GM19023 (cell line): ENCODE results near the gene NUFIP2.
"Not testable (repeated sequence)": the region's sequence is repeated elsewhere in the genome, so short reads cannot be mapped to it uniquely, and the experiment has no call there.

Experiments
- ATAC-seq: cut with Tn5 transposase; IDR thresholded peaks from one replicate; pipeline ENCODE4 v1.9.1; 2021; ENCODE audit warnings: mild to moderate bottlenecking, moderate library complexity; ENCODE audit not compliant: unreplicated experiment

The NUFIP2 gene

GRCh38 chr17:29283496-29283895, 10.5 kb downstream of the NUFIP2 start:
- no peak for ATAC-seq

GRCh38 chr17:29279397-29280070, 14.4 kb downstream of the NUFIP2 start:
- ATAC-seq: no peak

- no peak for ATAC-seq
Observed at GRCh38 chr17:29278692-29279091, 15.3 kb downstream of the NUFIP2 start.

- ATAC-seq: no peak
Observed at GRCh38 chr17:29273924-29274323, 20.0 kb downstream of the NUFIP2 start.

GRCh38 chr17:29271980-29272379, 22.0 kb downstream of the NUFIP2 start:
- ATAC-seq: not testable (repeated sequence)

DNA sequence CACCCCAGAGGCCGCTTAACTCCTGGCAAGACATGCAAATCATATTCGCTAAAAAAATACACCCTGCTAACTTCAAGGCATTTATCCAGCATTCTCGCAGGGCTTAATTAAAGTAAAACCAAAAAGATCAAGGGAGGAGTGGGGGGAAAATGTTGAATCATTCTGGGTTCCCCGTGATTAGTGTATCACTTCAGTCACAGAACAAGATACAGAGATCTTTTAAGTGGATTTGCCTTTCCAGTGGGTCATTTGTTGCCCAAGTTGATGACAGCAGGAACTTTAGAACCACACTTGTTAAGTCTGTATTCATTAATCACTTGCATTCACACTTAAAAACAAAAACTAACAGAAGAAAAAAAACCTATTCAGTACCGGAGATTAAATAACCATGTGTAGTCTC, 30.0 kb downstream of the NUFIP2 start:
- no peak for ATAC-seq

- ATAC-seq: no peak
Observed at GRCh38 chr17:29257756-29258155, 36.2 kb downstream of the NUFIP2 start.

GRCh38 chr17:29256735-29257466, 37.0 kb downstream of the NUFIP2 start:
- ATAC-seq: no peak

- ATAC-seq: no peak
Observed at GRCh38 chr17:29255926-29256522, 37.9 kb downstream of the NUFIP2 start.

DNA sequence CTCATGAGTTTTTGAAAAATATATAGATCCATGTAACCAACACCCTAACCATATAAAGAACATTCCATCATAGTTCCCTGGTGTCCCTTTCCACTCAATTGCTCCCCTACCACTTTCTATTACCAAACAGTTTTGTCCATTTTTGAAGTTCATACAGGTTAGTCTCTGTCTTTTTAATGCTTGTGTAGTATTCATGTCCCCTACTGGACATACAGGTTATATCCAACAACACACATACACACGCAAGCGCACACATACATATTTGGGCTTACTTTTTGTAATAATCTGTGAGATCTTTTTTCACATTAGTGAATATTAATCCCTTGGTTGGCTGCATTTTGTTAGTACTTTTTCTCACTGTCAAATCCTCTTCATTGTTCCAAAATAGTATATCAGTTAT, 40.9 kb downstream of the NUFIP2 start:
- no peak for ATAC-seq

DNA sequence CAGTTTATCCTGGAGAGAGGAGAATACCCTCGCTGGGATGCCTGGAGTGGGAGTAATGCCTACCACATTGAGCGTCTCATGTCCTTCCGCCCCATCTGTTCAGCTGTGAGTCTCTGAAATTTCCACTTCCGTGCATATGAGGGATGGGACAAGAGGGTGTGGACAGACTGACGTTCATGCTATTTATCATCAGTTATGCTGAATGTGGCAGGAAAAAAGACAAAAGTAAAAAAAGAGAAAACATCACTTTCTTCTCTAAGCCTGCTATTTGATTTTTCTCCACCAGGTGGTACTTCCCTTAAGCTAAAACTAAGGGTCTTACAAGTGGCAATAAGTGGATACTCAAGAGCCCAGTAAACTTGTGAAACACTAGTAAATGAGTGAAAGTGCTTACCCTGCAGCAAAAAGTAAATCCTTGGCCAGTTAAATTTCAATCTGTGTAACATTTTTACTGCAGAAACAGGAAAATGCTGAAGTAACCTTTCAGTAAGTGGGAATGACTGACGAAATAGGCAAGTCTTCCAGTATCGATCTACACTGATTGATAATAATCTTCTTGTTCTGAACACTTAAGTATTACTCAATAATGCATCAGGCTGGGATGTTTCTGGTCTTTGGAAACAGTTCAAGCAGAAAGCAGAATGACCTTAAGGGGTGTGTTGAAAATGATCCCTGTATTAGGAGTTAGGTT, 41.7 kb downstream of the NUFIP2 start:
- no peak for ATAC-seq

DNA sequence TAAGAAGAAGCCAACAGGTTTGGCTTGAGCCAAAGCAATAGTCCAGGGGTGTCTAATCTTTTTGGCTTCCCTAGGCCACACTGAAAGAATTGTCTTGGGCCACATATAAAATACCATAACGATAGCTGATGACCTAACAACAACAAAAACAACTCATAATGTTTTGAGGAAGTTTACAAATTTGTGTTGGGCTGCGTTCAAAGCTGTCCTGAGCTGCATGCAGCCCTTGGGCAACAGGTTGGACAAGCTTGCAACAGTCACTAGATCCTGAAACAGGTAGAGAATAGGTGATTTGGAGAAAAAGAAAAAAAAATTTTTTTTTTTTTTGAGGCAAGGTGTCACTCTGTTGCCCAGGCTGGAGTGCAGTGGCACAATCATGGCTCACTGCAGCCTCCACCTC, 42.8 kb downstream of the NUFIP2 start:
- no peak for ATAC-seq

- no peak for ATAC-seq
Observed at GRCh38 chr17:29250666-29251065, 43.3 kb downstream of the NUFIP2 start.

- ATAC-seq: no peak
Observed at GRCh38 chr17:29248845-29249244, 45.1 kb downstream of the NUFIP2 start.

DNA sequence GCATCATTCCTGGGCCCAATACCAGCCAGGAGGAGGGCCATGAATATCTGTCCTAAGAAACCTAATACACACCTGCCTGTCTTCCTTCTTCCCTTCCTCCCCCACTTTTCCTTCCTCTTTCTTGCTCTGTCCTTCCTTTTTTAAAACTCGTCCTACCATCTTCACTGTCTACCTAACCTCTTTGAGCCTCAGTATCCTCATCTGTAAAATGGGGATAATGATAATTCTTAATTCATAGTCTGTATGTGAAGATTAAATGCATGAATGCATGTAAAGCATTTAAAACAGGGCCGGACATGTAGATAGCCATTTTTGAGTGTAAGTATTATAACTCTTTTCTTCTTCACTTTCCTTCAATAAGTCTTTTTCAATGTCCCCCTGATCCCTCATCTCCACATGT, 46.7 kb downstream of the NUFIP2 start:
- ATAC-seq: no peak

DNA sequence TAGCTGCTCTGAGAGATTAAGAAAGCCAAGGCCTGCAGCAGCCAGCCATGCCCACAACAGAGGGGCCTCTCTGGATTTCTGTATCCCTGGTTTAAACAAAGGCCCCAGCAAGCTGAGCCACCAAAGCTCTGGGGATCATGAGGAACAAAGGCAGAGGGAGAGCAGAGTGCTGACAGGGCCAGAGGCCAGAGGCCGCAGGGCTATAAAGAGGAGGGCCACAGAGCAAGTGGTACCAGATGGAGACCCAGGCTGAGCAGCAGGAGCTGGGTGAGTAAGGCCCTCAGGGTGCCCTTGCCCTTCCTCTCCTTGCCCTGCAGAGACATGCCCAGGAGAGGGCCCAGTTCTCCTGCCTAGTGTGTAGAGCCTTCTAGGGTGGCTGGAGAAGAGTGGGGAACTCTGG, 47.3 kb downstream of the NUFIP2 start, which contains the start of gene CRYBA1:
TSS of gene CRYBA1 (plus strand) at position 232 of the 400 bp plus-strand sequence. CDS start at position 237, 5 bp downstream.
- no peak for ATAC-seq

DNA sequence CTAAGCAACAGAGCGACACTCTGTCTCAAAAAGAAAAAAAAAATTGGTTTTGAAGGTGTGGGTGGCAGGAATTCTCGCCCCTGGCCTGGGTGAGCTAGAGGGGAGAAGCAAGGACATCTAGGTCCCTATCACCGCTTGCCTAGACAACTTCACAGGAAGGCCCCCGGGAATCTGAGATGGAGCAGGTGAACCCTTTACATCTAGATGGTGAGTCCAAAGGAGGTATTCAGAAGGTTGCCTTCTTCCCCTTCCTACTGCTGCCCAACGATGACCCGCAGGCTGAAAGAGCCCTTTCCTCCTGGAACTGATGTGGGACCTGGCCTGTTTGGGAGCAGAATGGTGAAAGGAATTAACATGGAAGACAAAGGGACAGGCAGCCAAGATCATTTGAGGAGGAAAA, 48.5 kb downstream of the NUFIP2 start:
- no peak for ATAC-seq

DNA sequence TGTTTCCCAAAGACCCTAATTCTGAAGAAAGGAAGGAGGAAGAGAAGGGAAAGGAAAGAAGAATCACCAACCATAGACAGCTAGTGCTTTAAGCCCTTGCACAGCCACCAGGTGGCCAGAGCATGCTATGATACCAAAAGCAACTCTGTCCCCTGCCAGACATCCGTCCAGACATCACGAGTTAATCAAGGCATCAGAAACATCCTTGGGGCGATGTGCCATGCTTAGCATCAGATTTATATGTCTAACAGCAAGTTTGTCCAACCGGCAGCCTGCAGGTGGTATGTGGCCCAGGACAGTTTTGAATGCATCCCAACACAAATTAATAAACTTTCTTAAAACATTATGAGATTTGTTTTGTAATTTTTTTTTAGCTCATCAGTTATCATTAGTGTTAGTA, 50.2 kb downstream of the NUFIP2 start:
- ATAC-seq: no peak

DNA sequence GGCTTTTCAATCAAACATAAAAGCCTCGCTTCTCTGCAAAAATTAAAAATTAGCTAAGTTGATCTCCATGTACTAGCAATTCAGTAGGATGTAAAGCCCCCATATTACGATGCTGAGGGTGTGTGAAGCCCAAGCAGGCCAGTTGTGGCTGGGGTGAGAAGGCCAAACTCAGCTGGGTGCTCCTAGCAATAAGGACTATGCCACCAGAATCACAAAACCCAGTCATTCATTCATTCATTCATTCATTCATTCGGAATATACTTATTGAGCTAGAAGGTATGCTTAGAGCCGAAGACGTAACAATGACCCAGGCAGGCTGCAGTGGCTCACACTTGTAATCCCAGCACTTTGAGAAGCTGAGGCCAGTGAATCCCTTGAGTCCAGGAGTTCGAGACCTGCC, 51.2 kb downstream of the NUFIP2 start:
- ATAC-seq: no peak

DNA sequence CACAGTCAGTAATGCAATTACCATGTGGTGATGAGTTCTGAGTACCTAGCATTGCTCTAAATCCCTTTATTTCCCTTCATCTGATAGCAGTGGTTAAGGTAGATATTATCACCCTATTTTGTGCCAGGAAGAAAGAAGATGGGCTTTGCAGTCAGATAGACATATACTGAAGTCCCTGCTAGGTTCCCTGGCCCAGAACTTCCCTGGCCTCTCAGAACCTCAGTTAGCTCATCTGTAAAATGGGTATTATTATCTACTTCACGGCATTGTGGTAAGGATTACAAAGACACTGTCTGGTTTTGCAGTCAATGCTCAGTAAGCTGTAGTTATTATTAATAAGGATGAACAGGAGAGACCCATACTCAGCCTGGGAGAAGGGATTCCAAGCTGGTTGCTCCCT, 51.9 kb downstream of the NUFIP2 start:
- no peak for ATAC-seq
